ENCODE measurements around the gene LRRC28.
"Not testable (repeated sequence)": the region's sequence is repeated elsewhere in the genome, so short reads cannot be mapped to it uniquely, and the experiment has no call there.

The LRRC28 gene

GRCh38 chr15:99399061-99399460, 147.8 kb downstream of the LRRC28 start:
- no peak for DNase-seq (ENCODE audit: low spot score)
- CTCF ChIA-PET, result interaction anchor here (0.7 to 0.9 kb wide), 2 partner anchors 9 to 86 kb away, joined by 3 read pairs; no protein-coding TSS in a partner anchor
- no peak for TF ChIP-seq CTCF (conservative IDR thresholded peaks at IDR 0.05; ENCODE audit: low read depth)
- H3K27ac ChIP-seq, result no peak overlapping the region
- POLR2A ChIA-PET (ENCODE audit: low non-redundant PET), result no interaction called here

- ChIA-PET POLR2A (ENCODE audit: low non-redundant PET) (no interaction called here), CTCF (interaction anchor here (0.7 kb wide), 1 partner anchor 85 kb away, joined by 3 read pairs; no protein-coding TSS in a partner anchor)
- H3K27ac ChIP-seq, result no peak overlapping the region
- DNase-seq (ENCODE audit: low spot score), result no peak
- no peak for TF ChIP-seq CTCF (conservative IDR thresholded peaks at IDR 0.05; ENCODE audit: low read depth)
Measured at GRCh38 chr15:99399618-99400017, 148.3 kb downstream of the LRRC28 start.

- H3K27ac ChIP-seq; DNase-seq (ENCODE audit: low spot score); POLR2A ChIA-PET (ENCODE audit: low non-redundant PET): not testable (repeated sequence)
- CTCF ChIA-PET, result interaction anchor here (1.1 kb wide), 1 partner anchor 303 kb away, joined by 3 read pairs; no protein-coding TSS in a partner anchor
Measured at GRCh38 chr15:99401216-99401615, 149.9 kb downstream of the LRRC28 start.

- POLR2A ChIA-PET (ENCODE audit: low non-redundant PET), result no interaction called here
- no peak for DNase-seq (ENCODE audit: low spot score)
- no peak overlapping the region for H3K27ac ChIP-seq
- CTCF ChIA-PET, result no interaction called here
- no peak for TF ChIP-seq CTCF (conservative IDR thresholded peaks at IDR 0.05; ENCODE audit: low read depth)
Measured at GRCh38 chr15:99402014-99402729, 150.9 kb downstream of the LRRC28 start.

GRCh38 chr15:99403597-99403996, 152.3 kb downstream of the LRRC28 start:
- POLR2A ChIA-PET (ENCODE audit: low non-redundant PET), result no interaction called here
- no peak for DNase-seq (ENCODE audit: low spot score)
- peak overlapping the region; percentile 10; the same call in 1 of the 2 replicates for H3K27ac ChIP-seq
- CTCF ChIA-PET, result interaction anchor here (0.7 to 1.2 kb wide), 2 partner anchors 18 to 134 kb away, joined by 3 to 5 read pairs; no protein-coding TSS in a partner anchor
- no peak for TF ChIP-seq CTCF (conservative IDR thresholded peaks at IDR 0.05; ENCODE audit: low read depth)

GRCh38 chr15:99404454-99404853, 153.2 kb downstream of the LRRC28 start:
- TF ChIP-seq CTCF (conservative IDR thresholded peaks at IDR 0.05; ENCODE audit: low read depth), result no peak
- ChIA-PET POLR2A (ENCODE audit: low non-redundant PET) (no interaction called here), CTCF (interaction anchor here (0.8 kb wide), 1 partner anchor 132 kb away, joined by 4 read pairs; no protein-coding TSS in a partner anchor)
- no peak for DNase-seq (ENCODE audit: low spot score)
- peak overlapping the region; percentile 1; the same call in 1 of the 2 replicates for H3K27ac ChIP-seq

GRCh38 chr15:99406120-99406519, 154.8 kb downstream of the LRRC28 start:
- TF ChIP-seq CTCF (conservative IDR thresholded peaks at IDR 0.05; ENCODE audit: low read depth), result no peak
- POLR2A ChIA-PET (ENCODE audit: low non-redundant PET), result no interaction called here
- CTCF ChIA-PET, result no interaction called here
- peak overlapping the region; percentile 83 for H3K27ac ChIP-seq
- DNase-seq (ENCODE audit: low spot score), result no peak
